ENCODE data around the gene ST7.

ST7 gene

GRCh38 chr7:117158941-117159697 lies 205.8 kb downstream of the ST7 start:
- Mint-ChIP-seq H3K9me3 (no peaks in the 10 kb centered on the region), H3K27ac (no peak overlapping the region), H3K36me3 (ENCODE audit: low read depth) (no peaks in the 10 kb centered on the region), H3K4me1 (ENCODE audit: low read depth) (no peaks in the 10 kb centered on the region), H3K4me3 (no peak overlapping the region), H3K27me3 (no peaks in the 10 kb centered on the region)
- no peak for DNase-seq

- no peak for DNase-seq
- Mint-ChIP-seq H3K27ac (no peak overlapping the region), H3K4me1 (ENCODE audit: low read depth) (no peaks in the 10 kb centered on the region), H3K4me3 (no peak overlapping the region), H3K27me3 (no peaks in the 10 kb centered on the region), H3K36me3 (ENCODE audit: low read depth) (no peaks in the 10 kb centered on the region), H3K9me3 (no peaks in the 10 kb centered on the region)
Measured at GRCh38 chr7:117163101-117163500, 209.8 kb downstream of the ST7 start.

GRCh38 chr7:117164620-117165019 lies 211.3 kb downstream of the ST7 start:
- Mint-ChIP-seq H3K36me3 (ENCODE audit: low read depth) (no peaks in the 10 kb centered on the region), H3K9me3 (no peaks in the 10 kb centered on the region), H3K4me3 (no peak overlapping the region), H3K27ac (no peak overlapping the region), H3K4me1 (ENCODE audit: low read depth) (no peaks in the 10 kb centered on the region), H3K27me3 (no peaks in the 10 kb centered on the region)
- no peak for DNase-seq

GRCh38 chr7:117165656-117166055 lies 212.4 kb downstream of the ST7 start:
- Mint-ChIP-seq H3K4me1 (ENCODE audit: low read depth) (no peaks in the 10 kb centered on the region), H3K36me3 (ENCODE audit: low read depth) (no peaks in the 10 kb centered on the region), H3K4me3 (no peak overlapping the region), H3K27me3 (no peaks in the 10 kb centered on the region), H3K9me3 (no peaks in the 10 kb centered on the region), H3K27ac (no peak overlapping the region)
- DNase-seq, result no peak

- no peak overlapping the region for H3K4me3 Mint-ChIP-seq
- H3K27ac Mint-ChIP-seq, result no peak overlapping the region
- H3K4me1 Mint-ChIP-seq (ENCODE audit: low read depth), result no peaks in the 10 kb centered on the region
- no peaks in the 10 kb centered on the region for H3K27me3 Mint-ChIP-seq
- no peaks in the 10 kb centered on the region for H3K9me3 Mint-ChIP-seq
- peaks cover 13% of the 10 kb centered on the region for H3K36me3 Mint-ChIP-seq (ENCODE audit: low read depth)
- DNase-seq, result no peak
Measured at GRCh38 chr7:117169907-117170306, 216.6 kb downstream of the ST7 start.

GRCh38 chr7:117171106-117171505 lies 217.8 kb downstream of the ST7 start:
- Mint-ChIP-seq H3K27me3 (no peaks in the 10 kb centered on the region), H3K36me3 (ENCODE audit: low read depth) (peaks cover 13% of the 10 kb centered on the region), H3K4me3 (no peak overlapping the region), H3K4me1 (ENCODE audit: low read depth) (no peaks in the 10 kb centered on the region), H3K9me3 (no peaks in the 10 kb centered on the region), H3K27ac (no peak overlapping the region)
- DNase-seq, result no peak

GRCh38 chr7:117172283-117172682 lies 219.0 kb downstream of the ST7 start:
- Mint-ChIP-seq H3K4me3 (no peak overlapping the region), H3K27ac (no peak overlapping the region)
- DNase-seq, result no peak

GRCh38 chr7:117173035-117173770 lies 219.9 kb downstream of the ST7 start:
- Mint-ChIP-seq H3K9me3 (no peaks in the 10 kb centered on the region), H3K27ac (no peak overlapping the region), H3K4me3 (no peak overlapping the region), H3K4me1 (ENCODE audit: low read depth) (no peaks in the 10 kb centered on the region), H3K36me3 (ENCODE audit: low read depth) (peaks cover 13% of the 10 kb centered on the region), H3K27me3 (no peaks in the 10 kb centered on the region)
- no peak for DNase-seq

More at GRCh38 chr7:117172283-117172682, 219.0 kb downstream of the ST7 start:
- Mint-ChIP-seq H3K9me3 (no peaks in the 10 kb centered on the region), H3K36me3 (ENCODE audit: low read depth) (peaks cover 13% of the 10 kb centered on the region), H3K4me1 (ENCODE audit: low read depth) (no peaks in the 10 kb centered on the region), H3K27me3 (no peaks in the 10 kb centered on the region)

GRCh38 chr7:117176206-117176605 lies 222.9 kb downstream of the ST7 start:
- Mint-ChIP-seq H3K27me3 (no peaks in the 10 kb centered on the region), H3K4me1 (ENCODE audit: low read depth) (no peaks in the 10 kb centered on the region), H3K36me3 (ENCODE audit: low read depth) (peaks cover 8% of the 10 kb centered on the region)

GRCh38 chr7:117178600-117178999 lies 225.3 kb downstream of the ST7 start:
- H3K4me3 Mint-ChIP-seq, result no peak overlapping the region
- DNase-seq, result no peak
- H3K27ac Mint-ChIP-seq, result no peak overlapping the region
- no peaks in the 10 kb centered on the region for H3K9me3 Mint-ChIP-seq
- H3K4me1 Mint-ChIP-seq (ENCODE audit: low read depth), result no peaks in the 10 kb centered on the region
- H3K27me3 Mint-ChIP-seq, result no peaks in the 10 kb centered on the region
- no peaks in the 10 kb centered on the region for H3K36me3 Mint-ChIP-seq (ENCODE audit: low read depth)

More at GRCh38 chr7:117176206-117176605, 222.9 kb downstream of the ST7 start:
- no peak for DNase-seq
- Mint-ChIP-seq H3K27ac (no peak overlapping the region), H3K4me3 (no peak overlapping the region), H3K9me3 (no peaks in the 10 kb centered on the region)

GRCh38 chr7:117179701-117180100 lies 226.4 kb downstream of the ST7 start:
- DNase-seq, result no peak
- Mint-ChIP-seq H3K27ac (no peak overlapping the region), H3K9me3 (no peaks in the 10 kb centered on the region), H3K36me3 (ENCODE audit: low read depth) (no peaks in the 10 kb centered on the region), H3K4me1 (ENCODE audit: low read depth) (no peaks in the 10 kb centered on the region), H3K4me3 (no peak overlapping the region), H3K27me3 (no peaks in the 10 kb centered on the region)

- Mint-ChIP-seq H3K36me3 (ENCODE audit: low read depth) (no peaks in the 10 kb centered on the region), H3K9me3 (no peaks in the 10 kb centered on the region), H3K27ac (no peak overlapping the region), H3K4me3 (no peak overlapping the region), H3K4me1 (ENCODE audit: low read depth) (peaks cover 2% of the 10 kb centered on the region), H3K27me3 (no peaks in the 10 kb centered on the region)
- DNase-seq, result no peak
Measured at GRCh38 chr7:117183729-117184128, 230.4 kb downstream of the ST7 start.

GRCh38 chr7:117184367-117184766 lies 231.1 kb downstream of the ST7 start:
- Mint-ChIP-seq H3K27ac (no peak overlapping the region), H3K4me1 (ENCODE audit: low read depth) (peaks cover 2% of the 10 kb centered on the region), H3K36me3 (ENCODE audit: low read depth) (no peaks in the 10 kb centered on the region)

GRCh38 chr7:117185124-117185523 lies 231.8 kb downstream of the ST7 start:
- no peak overlapping the region for H3K4me3 Mint-ChIP-seq
- H3K9me3 Mint-ChIP-seq, result no peaks in the 10 kb centered on the region
- H3K36me3 Mint-ChIP-seq (ENCODE audit: low read depth), result peaks cover 5% of the 10 kb centered on the region

More at GRCh38 chr7:117184367-117184766, 231.1 kb downstream of the ST7 start:
- DNase-seq, result no peak
- no peak overlapping the region for H3K4me3 Mint-ChIP-seq
- no peaks in the 10 kb centered on the region for H3K27me3 Mint-ChIP-seq
- H3K9me3 Mint-ChIP-seq, result no peaks in the 10 kb centered on the region

More at GRCh38 chr7:117185124-117185523, 231.8 kb downstream of the ST7 start:
- no peak for DNase-seq
- Mint-ChIP-seq H3K27me3 (no peaks in the 10 kb centered on the region), H3K4me1 (ENCODE audit: low read depth) (peaks cover 2% of the 10 kb centered on the region), H3K27ac (no peak overlapping the region)

Data from activated T-cell treated with anti-CD3 and anti-CD28 coated beads, Interleukin-2, amount 50 U/mL, for 24 hours (primary cell).